GM12865 (cell line): ENCODE data around the gene GRHL1.
"Not testable (repeated sequence)": the region's sequence is repeated elsewhere in the genome, so short reads cannot be mapped to it uniquely, and the experiment has no call there.

Source experiments
- DNase-seq: peaks from one replicate; pipeline ENCODE4 v3.0.0; 2010; ENCODE audit warnings: low read depth
- H3K4me3 ChIP-seq: 2 replicates; pipeline ENCODE4 v1.5.1; 2011; ENCODE audit warnings: mild to moderate bottlenecking, low read depth, low read length, control low read depth
- TF ChIP-seq, protein P1 (sequence below): IDR thresholded peaks from 2 replicates; pipeline ENCODE4 v1.5.1; 2011; ENCODE audit warnings: low read length, control low read depth, low read depth, inconsistent platforms; ENCODE audit not compliant: insufficient read depth; ENCODE audit errors: missing control alignments

The GRHL1 gene

DNA sequence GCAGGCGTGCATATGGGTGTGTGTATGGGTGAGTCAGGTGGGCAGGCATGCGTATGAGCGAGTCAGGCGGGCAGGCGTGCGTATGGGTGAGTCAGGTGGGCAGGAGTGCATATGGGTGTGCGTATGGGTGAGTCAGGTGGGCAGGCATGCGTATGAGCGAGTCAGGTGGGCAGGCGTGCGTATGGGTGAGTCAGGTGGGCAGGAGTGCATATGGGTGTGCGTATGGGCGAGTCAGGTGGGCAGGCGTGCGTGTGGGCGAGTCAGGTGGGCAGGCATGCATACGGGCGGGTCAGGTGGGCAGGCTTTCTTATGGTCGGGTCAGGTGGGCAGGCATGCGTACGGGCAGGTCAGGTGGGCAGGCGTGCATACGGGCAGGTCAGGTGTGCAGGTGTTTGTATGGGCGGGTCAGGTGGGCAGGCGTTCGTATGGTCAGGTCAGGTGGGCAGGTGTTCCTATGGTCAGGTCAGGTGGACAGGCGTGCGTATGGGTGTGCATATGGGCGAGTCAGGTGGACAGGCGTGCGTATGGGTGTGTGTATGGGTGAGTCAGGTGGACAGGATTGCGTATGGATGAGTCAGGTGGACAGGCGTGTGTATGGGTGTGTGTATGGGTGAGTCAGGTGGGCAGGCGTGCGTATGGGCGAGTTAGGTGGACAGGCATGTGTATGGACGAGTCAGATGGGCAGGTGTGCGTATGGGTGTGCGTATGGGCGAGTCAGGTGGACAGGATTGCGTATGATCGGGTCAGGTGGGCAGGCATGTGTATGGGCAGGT is 63.1 kb downstream of the GRHL1 start:
- DNase-seq: no peak
- no peak overlapping the region for H3K4me3 ChIP-seq
- TF ChIP-seq, protein P1, sequence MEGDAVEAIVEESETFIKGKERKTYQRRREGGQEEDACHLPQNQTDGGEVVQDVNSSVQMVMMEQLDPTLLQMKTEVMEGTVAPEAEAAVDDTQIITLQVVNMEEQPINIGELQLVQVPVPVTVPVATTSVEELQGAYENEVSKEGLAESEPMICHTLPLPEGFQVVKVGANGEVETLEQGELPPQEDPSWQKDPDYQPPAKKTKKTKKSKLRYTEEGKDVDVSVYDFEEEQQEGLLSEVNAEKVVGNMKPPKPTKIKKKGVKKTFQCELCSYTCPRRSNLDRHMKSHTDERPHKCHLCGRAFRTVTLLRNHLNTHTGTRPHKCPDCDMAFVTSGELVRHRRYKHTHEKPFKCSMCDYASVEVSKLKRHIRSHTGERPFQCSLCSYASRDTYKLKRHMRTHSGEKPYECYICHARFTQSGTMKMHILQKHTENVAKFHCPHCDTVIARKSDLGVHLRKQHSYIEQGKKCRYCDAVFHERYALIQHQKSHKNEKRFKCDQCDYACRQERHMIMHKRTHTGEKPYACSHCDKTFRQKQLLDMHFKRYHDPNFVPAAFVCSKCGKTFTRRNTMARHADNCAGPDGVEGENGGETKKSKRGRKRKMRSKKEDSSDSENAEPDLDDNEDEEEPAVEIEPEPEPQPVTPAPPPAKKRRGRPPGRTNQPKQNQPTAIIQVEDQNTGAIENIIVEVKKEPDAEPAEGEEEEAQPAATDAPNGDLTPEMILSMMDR: no peak

DNA sequence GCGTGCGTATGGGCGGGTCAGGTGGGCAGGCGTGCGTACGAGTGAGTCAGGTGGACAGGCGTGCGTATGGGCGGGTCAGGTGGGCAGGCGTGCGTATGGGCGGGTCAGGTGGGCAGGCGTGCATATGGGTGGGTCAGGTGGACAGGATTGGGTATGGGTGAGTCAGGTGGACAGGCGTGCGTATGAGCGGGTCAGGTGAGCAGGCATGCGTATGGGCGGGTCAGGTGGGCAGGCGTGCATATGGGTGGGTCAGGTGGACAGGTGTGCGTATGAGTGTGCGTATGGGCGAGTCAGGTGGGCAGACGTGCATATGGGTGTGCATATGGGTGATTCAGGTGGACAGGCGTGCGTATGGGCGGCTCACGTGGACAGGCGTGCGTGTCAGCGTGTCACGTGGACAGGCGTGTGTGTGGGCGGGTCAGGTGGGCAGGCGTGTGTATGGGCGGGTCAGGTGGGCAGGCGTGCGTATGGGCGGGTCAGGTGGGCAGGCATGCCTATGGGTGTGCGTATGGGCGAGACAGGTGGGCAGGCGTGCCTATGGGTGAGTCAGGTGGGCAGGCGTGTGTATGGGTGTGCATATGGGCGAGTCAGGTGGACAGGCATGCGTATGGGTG is 64.0 kb downstream of the GRHL1 start:
- not testable (repeated sequence) for DNase-seq, H3K4me3 ChIP-seq

DNA sequence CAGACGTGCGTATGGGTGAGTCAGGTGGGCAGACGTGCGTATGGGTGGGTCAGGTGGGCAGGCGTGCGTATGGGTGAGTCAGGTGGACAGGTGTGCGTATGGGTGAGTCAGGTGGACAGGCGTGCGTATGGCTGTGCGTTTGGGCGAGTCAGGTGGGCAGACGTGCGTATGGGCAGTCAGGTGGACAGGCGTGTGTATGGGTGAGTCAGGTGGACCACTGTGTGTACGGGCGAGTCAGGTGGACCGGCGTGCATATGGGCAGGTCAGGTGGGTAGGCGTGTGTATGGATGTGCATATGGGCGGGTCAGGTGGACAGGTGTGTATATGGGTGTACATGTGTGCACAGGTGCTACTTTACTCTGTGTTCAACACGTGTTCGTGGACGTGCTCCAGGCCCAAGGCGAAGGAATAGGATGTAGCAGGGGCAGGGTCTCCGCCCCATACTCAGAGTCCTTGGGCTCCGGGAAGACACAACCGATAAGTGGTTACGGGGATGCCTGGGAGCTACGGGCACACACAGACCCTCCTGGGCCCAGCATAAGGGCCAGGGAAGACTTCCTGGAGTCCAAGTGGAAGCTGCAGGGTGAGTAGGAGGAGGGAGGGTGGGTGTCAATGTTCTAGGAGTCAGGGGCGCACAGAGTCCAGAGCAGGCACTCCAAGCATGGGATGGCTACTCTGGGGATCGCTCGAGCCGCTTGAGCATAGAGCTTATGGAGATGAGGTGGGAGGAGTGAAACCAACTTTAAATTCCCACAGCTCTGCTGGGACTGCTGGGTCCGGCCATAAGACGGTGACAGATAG is 64.7 kb downstream of the GRHL1 start:
- TF ChIP-seq, protein P1: no peak
- no peak for DNase-seq
- H3K4me3 ChIP-seq: no peak overlapping the region

DNA sequence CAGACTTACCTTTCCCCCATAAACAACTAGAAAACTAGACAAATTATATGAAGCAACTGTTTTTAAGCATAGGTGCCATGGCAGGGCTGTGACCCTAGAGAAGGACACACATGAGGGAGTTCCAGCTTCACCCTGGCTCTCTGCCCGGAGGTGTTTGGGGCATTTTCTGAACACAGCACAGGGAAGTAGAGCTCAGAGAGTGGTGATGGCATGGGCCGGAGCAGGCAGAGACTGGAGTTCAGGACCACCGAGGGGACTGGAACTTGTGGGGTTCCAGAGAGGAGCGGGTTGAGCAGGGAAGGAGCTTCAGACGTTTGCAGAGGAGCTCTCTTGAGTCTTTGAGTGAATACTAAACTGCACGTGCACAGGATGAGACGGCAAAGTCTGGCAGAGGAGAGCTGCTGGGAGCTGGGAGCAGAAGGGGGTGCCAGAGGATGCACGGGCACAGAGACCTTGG is 65.3 kb downstream of the GRHL1 start:
- no peak for DNase-seq
- no peak overlapping the region for H3K4me3 ChIP-seq
- TF ChIP-seq, protein P1: no peak

DNA sequence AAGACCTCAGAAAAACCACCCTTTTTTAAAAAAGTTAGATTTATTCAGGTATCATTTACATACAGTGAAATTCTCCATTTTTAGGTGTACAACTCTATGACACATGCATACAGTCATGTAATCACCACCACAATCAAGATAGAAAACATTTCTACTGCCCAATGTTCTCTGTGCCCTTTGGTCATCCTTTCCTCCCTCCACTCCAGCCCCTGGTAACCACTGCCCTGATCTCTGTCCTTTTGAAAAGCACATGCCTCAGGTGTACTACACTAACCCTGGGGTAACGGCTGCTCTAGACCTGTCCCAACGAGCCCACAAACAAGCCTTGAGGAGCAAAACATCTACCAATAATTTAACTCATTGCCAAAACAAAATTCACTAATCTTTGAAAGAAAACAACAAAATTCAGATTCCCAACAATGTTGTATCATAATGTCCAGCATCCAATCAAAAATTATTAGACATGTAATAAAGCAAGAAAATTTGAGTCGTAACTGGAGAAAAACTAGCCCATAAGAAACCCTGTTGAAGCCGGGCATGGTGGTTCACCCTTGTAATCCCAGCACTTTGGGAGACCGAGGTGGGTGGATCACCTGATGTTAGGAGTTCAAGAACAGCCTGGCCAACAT is 65.9 kb downstream of the GRHL1 start:
- DNase-seq: no peak
- TF ChIP-seq, protein P1: no peak
- no peak overlapping the region for H3K4me3 ChIP-seq

DNA sequence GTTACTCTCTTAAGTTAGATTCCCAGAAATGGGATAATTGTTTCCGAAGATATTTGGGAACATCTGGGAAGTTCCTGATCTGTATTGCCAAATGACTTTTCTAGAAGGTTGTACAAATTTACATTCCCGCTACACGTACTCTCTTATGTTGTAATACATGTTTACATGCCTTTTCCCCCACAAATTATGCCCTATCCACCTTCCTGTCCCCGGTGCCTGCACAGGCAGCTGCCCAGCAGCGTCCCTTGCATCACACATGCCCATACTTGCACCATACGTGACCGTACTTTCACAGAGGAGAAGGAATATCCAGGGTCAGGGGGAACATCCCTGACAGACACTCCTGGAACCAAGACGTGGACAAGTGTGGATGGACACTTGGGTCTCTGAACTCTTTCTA is 67.7 kb downstream of the GRHL1 start:
- TF ChIP-seq, protein P1: no peak
- no peak overlapping the region for H3K4me3 ChIP-seq
- no peak for DNase-seq
